Lower leg skin (tissue), 3 donors: Measurements from ENCODE around the gene GABPB2.

Source experiments
- POLR2A ChIP-seq, 2 donors: fragments of 450-650 bp; IDR thresholded peaks; one replicate each; pipeline ENCODE4 v1.6.1; 2016 to 2017; ENCODE audit warnings: antibody characterized with exemption in 2 of 2, mild to moderate bottlenecking in 1 of 2, moderate library complexity in 1 of 2
- TF ChIP-seq, protein P1 (sequence below), 3 donors: fragments of 450-650 bp; IDR thresholded peaks; one replicate each; pipeline ENCODE4 v1.5.1; 2016; ENCODE audit warnings: antibody characterized with exemption in 3 of 3, mild to moderate bottlenecking in 3 of 3, moderate library complexity in 2 of 3

DNA sequence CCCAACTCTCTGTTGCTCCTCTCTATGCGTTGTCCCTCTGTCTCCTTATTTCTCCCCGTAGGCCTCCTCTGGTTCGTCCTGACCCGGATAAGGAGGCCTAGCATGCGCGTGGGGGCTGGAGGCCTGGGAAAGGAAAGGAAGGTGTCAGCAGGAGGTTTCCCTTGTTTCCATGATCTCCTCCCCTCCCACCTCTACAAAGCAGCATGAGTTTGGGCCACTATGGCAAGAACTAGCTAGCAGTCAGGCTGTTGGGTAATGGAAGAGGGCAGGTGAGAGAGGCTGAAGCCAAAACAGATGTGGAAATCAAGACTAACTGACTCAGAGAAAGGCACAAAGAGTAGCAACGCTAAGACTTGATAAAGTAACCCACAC lies 76.6 kb downstream of the GABPB2 start:
- TF ChIP-seq, protein P1, sequence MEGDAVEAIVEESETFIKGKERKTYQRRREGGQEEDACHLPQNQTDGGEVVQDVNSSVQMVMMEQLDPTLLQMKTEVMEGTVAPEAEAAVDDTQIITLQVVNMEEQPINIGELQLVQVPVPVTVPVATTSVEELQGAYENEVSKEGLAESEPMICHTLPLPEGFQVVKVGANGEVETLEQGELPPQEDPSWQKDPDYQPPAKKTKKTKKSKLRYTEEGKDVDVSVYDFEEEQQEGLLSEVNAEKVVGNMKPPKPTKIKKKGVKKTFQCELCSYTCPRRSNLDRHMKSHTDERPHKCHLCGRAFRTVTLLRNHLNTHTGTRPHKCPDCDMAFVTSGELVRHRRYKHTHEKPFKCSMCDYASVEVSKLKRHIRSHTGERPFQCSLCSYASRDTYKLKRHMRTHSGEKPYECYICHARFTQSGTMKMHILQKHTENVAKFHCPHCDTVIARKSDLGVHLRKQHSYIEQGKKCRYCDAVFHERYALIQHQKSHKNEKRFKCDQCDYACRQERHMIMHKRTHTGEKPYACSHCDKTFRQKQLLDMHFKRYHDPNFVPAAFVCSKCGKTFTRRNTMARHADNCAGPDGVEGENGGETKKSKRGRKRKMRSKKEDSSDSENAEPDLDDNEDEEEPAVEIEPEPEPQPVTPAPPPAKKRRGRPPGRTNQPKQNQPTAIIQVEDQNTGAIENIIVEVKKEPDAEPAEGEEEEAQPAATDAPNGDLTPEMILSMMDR (IDR thresholded peaks at IDR 0.05), result no peak
- no peak for TF ChIP-seq POLR2A (IDR thresholded peaks at IDR 0.05)
